22Rv1 (cell line): ENCODE results near the gene PLXDC2.

Experiments used
- H3K27ac ChIP-seq: fragments of 450-650 bp; 2 replicates; pipeline ENCODE4 v1.5.1; 2017
- ZFX ChIP-seq: fragments of 450-650 bp; IDR thresholded peaks from 2 replicates; pipeline ENCODE4 v1.6.1; 2017; ENCODE audit warnings: antibody characterized with exemption, borderline replicate concordance
- TF ChIP-seq, protein P1 (sequence below): fragments of 450-650 bp; IDR thresholded peaks from 2 replicates; pipeline ENCODE4 v1.5.1; 2017; ENCODE audit warnings: mild to moderate bottlenecking

The PLXDC2 gene

DNA sequence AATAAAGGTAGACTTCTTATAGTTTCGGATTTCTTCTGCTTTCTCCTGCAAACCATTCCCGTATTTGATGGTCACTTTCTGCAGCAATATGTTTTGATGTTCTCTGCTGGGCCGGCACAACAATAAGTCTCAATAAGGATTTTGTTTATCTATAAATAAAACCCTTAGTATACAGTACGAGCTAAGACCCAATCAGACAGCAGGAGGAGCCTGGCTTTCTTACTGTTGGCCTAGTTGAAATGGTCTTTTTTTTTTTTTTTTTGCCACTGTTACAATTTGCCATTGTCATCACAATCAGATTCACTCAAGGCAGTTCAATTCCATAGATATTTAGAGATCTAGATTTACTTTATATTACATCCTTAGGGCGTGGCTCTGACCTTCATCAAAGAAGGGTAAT is 76.4 kb downstream of the PLXDC2 start:
- TF ChIP-seq ZFX: no peak
- TF ChIP-seq, protein P1, sequence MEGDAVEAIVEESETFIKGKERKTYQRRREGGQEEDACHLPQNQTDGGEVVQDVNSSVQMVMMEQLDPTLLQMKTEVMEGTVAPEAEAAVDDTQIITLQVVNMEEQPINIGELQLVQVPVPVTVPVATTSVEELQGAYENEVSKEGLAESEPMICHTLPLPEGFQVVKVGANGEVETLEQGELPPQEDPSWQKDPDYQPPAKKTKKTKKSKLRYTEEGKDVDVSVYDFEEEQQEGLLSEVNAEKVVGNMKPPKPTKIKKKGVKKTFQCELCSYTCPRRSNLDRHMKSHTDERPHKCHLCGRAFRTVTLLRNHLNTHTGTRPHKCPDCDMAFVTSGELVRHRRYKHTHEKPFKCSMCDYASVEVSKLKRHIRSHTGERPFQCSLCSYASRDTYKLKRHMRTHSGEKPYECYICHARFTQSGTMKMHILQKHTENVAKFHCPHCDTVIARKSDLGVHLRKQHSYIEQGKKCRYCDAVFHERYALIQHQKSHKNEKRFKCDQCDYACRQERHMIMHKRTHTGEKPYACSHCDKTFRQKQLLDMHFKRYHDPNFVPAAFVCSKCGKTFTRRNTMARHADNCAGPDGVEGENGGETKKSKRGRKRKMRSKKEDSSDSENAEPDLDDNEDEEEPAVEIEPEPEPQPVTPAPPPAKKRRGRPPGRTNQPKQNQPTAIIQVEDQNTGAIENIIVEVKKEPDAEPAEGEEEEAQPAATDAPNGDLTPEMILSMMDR: no peak

DNA sequence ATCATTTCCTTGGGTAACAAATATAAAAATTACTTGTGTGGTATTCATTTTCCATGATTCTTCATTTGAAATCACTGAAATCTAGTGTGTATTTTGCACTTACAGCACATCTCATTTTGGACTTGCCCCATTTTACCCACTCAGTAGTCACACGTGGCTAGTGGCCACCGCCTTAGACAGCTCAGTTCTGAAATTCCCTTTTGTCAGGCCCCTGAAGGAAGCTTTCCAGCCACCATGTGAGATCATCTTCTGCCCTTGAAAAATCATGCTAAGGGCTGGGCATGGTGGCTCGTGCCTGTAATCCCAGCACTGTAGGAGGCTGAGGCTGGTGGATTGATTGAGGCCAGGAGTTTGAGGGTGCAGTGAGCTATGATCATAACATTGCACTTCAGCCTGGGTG is 79.3 kb downstream of the PLXDC2 start:
- no peak for TF ChIP-seq ZFX
- TF ChIP-seq, protein P1: no peak
- no peak overlapping the region for H3K27ac ChIP-seq

More for the DNA sequence above, 76.4 kb downstream of the PLXDC2 start:
- no peak overlapping the region for H3K27ac ChIP-seq

DNA sequence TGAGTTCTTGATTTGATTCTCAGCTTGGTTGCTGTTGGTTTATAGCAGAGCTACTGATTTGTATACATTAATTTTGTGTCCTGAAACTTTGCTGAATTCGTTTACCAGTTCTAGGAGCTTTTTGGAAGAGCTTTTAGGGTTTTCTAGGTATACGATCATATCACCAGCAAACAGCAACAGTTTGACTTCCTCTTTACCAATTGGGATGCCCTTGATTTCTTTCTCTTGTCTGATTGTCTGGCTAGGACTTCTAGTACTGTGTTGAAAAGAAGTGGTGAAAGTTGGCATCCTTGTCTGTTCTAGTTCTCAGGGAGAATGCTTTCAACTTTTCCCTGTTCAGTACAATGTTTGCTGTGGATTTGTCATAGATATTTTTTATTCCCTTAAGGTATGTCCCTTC is 86.2 kb downstream of the PLXDC2 start:
- no peak for TF ChIP-seq ZFX
- TF ChIP-seq, protein P1: no peak
- H3K27ac ChIP-seq: no peak overlapping the region

DNA sequence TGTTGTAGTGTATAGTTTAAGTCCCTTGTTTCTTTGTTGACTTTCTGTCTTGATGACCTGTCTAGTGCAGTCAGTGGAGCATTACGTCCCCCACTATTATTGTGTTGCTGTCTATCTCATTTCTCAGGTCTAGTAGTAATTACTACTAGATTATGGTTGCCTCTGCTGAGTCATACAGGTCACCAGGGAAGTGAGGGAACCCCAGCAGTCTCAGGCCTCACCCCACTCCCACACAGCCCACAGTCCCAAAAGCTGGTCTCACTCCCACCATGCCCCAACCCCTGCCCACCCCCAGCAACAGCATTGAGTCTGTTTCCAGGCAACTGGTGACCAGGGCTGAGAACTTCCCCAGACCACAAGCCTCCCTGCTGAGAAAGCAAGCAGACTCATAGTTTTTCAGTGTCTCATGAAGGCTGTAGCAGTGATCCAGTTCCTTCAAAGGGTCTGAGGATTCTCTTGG is 88.0 kb downstream of the PLXDC2 start:
- TF ChIP-seq, protein P1: no peak
- no peak for TF ChIP-seq ZFX
- no peak overlapping the region for H3K27ac ChIP-seq

DNA sequence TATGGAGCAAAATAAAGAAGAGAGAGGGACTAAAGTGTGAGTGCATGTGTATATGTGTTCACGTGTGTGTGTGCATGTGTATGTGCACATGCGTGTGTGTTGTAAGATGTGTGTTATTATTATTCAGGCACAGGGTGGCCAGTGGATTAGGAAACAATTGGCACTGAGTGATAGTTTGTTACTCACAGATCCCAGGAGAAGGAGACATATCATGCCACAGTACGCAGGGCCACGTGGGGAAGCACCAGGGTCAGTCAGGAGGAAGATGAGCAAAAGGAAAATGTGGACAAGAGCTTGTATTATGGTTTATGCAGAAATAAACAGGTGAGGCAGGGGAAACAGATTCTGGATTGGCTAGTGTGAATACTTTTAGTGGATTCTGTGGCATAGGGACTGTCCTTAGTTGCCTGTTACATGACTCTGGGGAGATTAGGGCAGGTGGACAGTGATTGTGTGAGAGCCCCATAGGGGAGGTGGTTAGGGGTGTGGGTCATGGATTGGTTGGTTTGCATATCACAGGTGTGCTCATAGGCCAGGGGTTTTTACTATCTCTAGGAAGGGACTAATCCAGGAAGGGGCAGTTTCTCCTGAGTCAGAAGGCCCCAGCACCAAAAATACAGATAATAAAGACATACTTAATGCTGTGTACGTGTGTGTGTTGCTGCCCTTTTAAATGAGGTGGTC is 90.0 kb downstream of the PLXDC2 start:
- H3K27ac ChIP-seq: no peak overlapping the region
- TF ChIP-seq ZFX: no peak
- TF ChIP-seq, protein P1: no peak

DNA sequence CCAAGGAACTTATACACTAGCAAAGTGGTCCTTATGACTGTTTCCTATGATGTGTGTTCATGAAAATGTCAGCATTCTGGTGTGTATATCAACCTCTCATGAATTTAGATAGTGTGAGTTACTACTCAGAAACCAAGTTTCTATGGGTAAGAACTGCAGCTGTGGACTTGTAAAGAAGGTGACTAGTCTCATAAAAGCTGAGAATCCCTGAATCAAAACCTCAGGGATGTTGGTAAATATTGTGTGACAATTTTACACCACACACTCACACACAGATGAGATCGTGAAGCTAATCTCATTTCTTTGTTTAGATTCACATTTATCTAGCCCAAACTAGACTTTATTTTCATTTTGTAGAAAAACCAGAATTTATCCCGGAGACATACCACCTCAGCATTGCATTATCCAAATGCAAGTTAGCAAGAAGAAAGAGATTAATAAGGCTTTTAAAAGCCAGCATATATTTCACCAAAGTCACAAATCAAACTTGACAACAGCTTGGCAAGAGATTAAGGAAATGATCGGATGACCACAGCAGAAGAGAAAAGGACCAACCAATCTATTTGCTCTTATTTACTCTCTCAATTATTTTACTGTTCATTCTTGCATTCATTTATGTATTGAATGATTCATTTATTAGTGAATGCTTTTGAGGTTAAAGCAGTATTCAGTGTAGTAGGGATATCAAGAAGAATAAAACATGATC is 92.9 kb downstream of the PLXDC2 start:
- TF ChIP-seq, protein P1: no peak
- no peak for TF ChIP-seq ZFX
- no peak overlapping the region for H3K27ac ChIP-seq

DNA sequence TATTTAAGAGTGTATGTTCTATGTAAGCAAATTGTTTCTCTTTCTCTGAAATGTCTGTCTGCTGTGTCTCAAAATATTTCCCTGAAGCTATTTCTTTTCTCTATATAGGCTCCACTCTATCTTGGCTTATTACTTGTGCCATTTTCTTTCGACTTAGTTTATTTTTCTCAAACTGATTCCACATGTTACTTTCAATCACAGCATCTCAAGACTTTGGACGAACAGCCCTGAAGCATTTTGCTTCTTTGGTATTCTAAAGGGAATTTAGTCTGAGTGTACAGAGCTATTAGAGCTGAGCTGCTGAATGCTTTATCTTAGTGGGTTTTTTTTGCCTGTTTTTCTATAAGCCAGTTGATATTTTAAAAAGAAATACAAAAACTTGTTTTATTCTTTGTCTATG is 95.7 kb downstream of the PLXDC2 start:
- no peak for TF ChIP-seq ZFX
- TF ChIP-seq, protein P1: no peak
- no peak overlapping the region for H3K27ac ChIP-seq
